Measurements from ENCODE around the gene RBM26. TPM values are rescaled to one million over a fixed set of nuclear protein-coding genes. Genes with fewer than 3 reads are reported as not detected.
"Not testable (repeated sequence)": the region's sequence is repeated elsewhere in the genome, so short reads cannot be mapped to it uniquely, and the experiment has no call there.

The RBM26 gene
- total RNA-seq, 1 experiment from 2014 or later: 70.5 TPM

- H3K4ac ChIP-seq (ENCODE audit: low read depth, low read length); H2AK5ac ChIP-seq (ENCODE audit: insufficient read length, low read length); H3K4me3 Mint-ChIP-seq; DNase-seq; H4K91ac ChIP-seq (ENCODE audit: insufficient read length, low read depth, low read length); H3K18ac ChIP-seq (ENCODE audit: insufficient read length, low read depth, low read length); H2BK15ac ChIP-seq (ENCODE audit: low read depth, low read length); H3K4me2 ChIP-seq (ENCODE audit: insufficient read depth, insufficient read length, low read length); H3K56ac ChIP-seq (ENCODE audit: insufficient read length, low read depth, low read length); H2BK12ac ChIP-seq (ENCODE audit: insufficient read length, low read depth, low read length); H4K8ac ChIP-seq (replicated peaks; ENCODE audit: insufficient read length, low read depth, low read length); H3K27ac Mint-ChIP-seq; H3K23me2 ChIP-seq (ENCODE audit: insufficient read length, low read depth, low read length, poor library complexity, severe bottlenecking); H3K9me3 Mint-ChIP-seq; H3K79me1 ChIP-seq (ENCODE audit: insufficient read depth, low read depth, low read length, poor library complexity, severe bottlenecking); H3K9me3 ChIP-seq (ENCODE audit: control insufficient read depth, low read depth, low read length); H3K23ac ChIP-seq (ENCODE audit: insufficient read length, low read depth, low read length); H2BK120ac ChIP-seq (ENCODE audit: low read depth, low read length, poor library complexity, severe bottlenecking); H3K79me2 ChIP-seq (ENCODE audit: insufficient read depth, low read length); H4K20me1 ChIP-seq (ENCODE audit: control insufficient read depth, insufficient read depth, insufficient read length); H2BK20ac ChIP-seq (ENCODE audit: low read depth, low read length, poor library complexity, severe bottlenecking); H4K5ac ChIP-seq (ENCODE audit: insufficient read length, low read depth, low read length); H3K27me3 ChIP-seq (ENCODE audit: insufficient read depth, low read length); H3K27me3 Mint-ChIP-seq (ENCODE audit: low read depth); H3T11ph ChIP-seq (ENCODE audit: low read length); H2AFZ ChIP-seq (ENCODE audit: low read length); H3K4me1 ChIP-seq (ENCODE audit: insufficient read depth, low read length); H3K14ac ChIP-seq (ENCODE audit: insufficient read depth, low read length); H3K4me1 Mint-ChIP-seq; H2BK5ac ChIP-seq (ENCODE audit: insufficient read length, low read length); H3K27ac ChIP-seq (ENCODE audit: insufficient read length, low read depth, low read length); H3K9ac ChIP-seq (ENCODE audit: extremely low read depth, insufficient read length, low read length): not testable (repeated sequence)
- H3K36me3 Mint-ChIP-seq (ENCODE audit: insufficient read depth in 1 of 3, low read depth in 3 of 3): peaks cover 13 to 40% (median 21%) of the 10 kb centered on the region in 3 experiments; a peak in 6 of 7 replicates
- no CpG with 5 or more reads among the region's 10 CpGs for WGBS (ENCODE audit: extremely low coverage, insufficient read length, low lambda C conversion rate)
- peak; percentile 17; the same call in 1 of the 3 replicates for TF ChIP-seq CTCF (conservative IDR thresholded peaks at IDR 0.05)
Measured at GRCh38 chr13:79349608-79350007, 56.4 kb downstream of the RBM26 start.
